Neural crest cell (in vitro differentiated cells): ENCODE data around the gene GATAD2B. TPM values are rescaled to one million over a fixed set of nuclear protein-coding genes. Genes with fewer than 3 reads are reported as not detected.
"Not testable (repeated sequence)": the region's sequence is repeated elsewhere in the genome, so short reads cannot be mapped to it uniquely, and the experiment has no call there.

Source experiments
- DNase-seq: peaks from one replicate; pipeline ENCODE4 v3.0.0; 2021; ENCODE audit warnings: low read depth, mixed read lengths, low spot score
- H3K27ac Mint-ChIP-seq: one replicate; pipeline ENCODE4 v1.8.0; 2021; ENCODE audit warnings: mild to moderate bottlenecking, mixed read lengths; ENCODE audit not compliant: unreplicated experiment
- H3K27me3 Mint-ChIP-seq: 2 replicates; pipeline ENCODE4 v1.8.0; 2021; ENCODE audit warnings: low read depth, mild to moderate bottlenecking, mixed read lengths
- H3K36me3 Mint-ChIP-seq: 2 replicates; pipeline ENCODE4 v1.8.0; 2021; ENCODE audit warnings: low read depth, mild to moderate bottlenecking, mixed read lengths
- H3K4me1 Mint-ChIP-seq: 2 replicates; pipeline ENCODE4 v1.8.0; 2021; ENCODE audit warnings: mixed read lengths
- H3K4me3 Mint-ChIP-seq: one replicate; pipeline ENCODE4 v1.8.0; 2021; ENCODE audit warnings: mild to moderate bottlenecking, mixed read lengths
- H3K9me3 Mint-ChIP-seq: 2 replicates; pipeline ENCODE4 v1.8.0; 2021; ENCODE audit warnings: mixed read lengths
- total RNA-seq: library from RNA; stranded (reverse); gene quantifications from 2 replicates; pipeline ENCODE4 v1.2.1, GENCODE V29; 2021
- TF ChIP-seq, protein P1 (sequence below): fragments of 200-600 bp; sonication (generic); conservative IDR thresholded peaks from 2 replicates; pipeline ENCODE4 v1.5.0; 2021; ENCODE audit warnings: antibody characterized with exemption, mild to moderate bottlenecking

GATAD2B gene
- total RNA-seq, 1 donor from 2014 or later, result 52.5 TPM

DNA sequence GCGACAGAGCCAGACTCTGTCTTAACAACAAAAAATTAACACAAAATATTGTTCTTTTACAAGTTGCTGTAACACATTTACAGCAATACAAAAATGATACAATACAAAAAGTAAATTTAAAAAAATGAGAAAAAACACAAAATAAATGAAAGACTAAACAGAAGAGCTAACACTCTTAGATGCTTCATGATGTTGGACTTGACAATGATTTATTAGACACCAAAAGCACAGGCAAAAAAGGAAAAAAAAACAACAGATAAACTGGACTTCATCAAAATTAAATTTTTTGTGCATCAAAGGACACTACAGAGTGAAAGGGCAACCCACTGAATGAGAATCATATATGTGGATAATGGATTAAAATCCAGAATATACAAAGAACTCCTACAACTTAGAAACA, 16.4 kb downstream of the GATAD2B start:
- H3K36me3 Mint-ChIP-seq, result peaks cover 11% of the 10 kb centered on the region
- peaks cover 4% of the 10 kb centered on the region for H3K4me1 Mint-ChIP-seq
- no peak overlapping the region for H3K27ac Mint-ChIP-seq
- no peaks in the 10 kb centered on the region for H3K9me3 Mint-ChIP-seq
- no peak for DNase-seq
- H3K4me3 Mint-ChIP-seq, result no peak overlapping the region
- H3K27me3 Mint-ChIP-seq, result no peaks in the 10 kb centered on the region
- TF ChIP-seq, protein P1, sequence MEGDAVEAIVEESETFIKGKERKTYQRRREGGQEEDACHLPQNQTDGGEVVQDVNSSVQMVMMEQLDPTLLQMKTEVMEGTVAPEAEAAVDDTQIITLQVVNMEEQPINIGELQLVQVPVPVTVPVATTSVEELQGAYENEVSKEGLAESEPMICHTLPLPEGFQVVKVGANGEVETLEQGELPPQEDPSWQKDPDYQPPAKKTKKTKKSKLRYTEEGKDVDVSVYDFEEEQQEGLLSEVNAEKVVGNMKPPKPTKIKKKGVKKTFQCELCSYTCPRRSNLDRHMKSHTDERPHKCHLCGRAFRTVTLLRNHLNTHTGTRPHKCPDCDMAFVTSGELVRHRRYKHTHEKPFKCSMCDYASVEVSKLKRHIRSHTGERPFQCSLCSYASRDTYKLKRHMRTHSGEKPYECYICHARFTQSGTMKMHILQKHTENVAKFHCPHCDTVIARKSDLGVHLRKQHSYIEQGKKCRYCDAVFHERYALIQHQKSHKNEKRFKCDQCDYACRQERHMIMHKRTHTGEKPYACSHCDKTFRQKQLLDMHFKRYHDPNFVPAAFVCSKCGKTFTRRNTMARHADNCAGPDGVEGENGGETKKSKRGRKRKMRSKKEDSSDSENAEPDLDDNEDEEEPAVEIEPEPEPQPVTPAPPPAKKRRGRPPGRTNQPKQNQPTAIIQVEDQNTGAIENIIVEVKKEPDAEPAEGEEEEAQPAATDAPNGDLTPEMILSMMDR, result no peak

DNA sequence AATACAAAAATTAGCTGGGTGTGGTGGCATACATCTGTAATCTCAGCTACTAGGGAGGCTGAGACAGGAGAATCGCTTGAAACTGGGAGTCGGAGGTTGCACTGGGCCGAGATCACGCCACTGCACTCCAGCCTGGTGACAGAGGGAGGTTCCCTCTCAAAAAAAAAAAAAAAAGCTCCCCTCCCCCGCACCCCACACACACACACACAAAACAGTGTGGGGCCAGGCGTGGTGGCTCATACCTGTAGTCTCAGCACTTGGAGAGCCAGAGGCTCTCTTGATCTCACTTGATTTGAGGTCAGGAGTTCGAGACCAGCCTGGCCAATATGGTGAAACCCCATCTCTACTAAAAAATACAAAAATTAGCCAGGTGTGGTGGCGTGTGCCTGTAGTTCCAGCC, 16.9 kb downstream of the GATAD2B start:
- H3K4me3 Mint-ChIP-seq, H3K27ac Mint-ChIP-seq, H3K9me3 Mint-ChIP-seq, H3K27me3 Mint-ChIP-seq, H3K4me1 Mint-ChIP-seq, DNase-seq, H3K36me3 Mint-ChIP-seq: not testable (repeated sequence)

DNA sequence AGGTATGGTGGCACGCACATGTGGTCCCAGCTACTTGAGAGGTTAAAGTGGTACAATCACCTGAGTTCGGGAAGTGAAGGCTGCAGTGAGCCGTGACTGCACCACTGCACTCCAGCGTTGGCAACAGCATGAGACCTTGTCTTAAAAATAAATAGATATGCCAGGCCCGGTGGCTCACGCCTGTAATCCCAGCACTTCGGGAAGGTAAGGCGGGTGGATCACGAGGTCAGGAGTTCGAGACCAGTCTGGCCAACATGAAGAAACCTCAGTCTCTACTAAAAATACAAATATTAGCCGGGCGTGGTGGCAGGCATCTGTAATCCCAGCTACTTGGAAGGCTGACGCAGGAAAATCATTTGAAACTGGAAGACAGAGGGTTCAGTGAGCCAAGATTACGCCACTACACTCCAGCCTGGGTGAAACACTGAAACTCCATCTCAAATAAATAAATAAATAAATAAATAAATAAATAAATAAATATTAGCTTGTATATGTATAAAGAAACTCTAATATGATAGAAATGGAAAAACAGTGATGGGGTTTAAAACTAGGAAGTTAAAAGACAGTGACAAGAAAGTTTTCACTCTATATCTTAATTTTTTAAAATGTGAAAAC, 18.8 kb downstream of the GATAD2B start:
- Mint-ChIP-seq H3K27ac (no peak overlapping the region), H3K36me3 (peaks cover 8% of the 10 kb centered on the region), H3K9me3 (no peaks in the 10 kb centered on the region), H3K27me3 (no peaks in the 10 kb centered on the region), H3K4me1 (peaks cover 6% of the 10 kb centered on the region), H3K4me3 (no peak overlapping the region)
- DNase-seq, result no peak
- TF ChIP-seq, protein P1, result no peak

DNA sequence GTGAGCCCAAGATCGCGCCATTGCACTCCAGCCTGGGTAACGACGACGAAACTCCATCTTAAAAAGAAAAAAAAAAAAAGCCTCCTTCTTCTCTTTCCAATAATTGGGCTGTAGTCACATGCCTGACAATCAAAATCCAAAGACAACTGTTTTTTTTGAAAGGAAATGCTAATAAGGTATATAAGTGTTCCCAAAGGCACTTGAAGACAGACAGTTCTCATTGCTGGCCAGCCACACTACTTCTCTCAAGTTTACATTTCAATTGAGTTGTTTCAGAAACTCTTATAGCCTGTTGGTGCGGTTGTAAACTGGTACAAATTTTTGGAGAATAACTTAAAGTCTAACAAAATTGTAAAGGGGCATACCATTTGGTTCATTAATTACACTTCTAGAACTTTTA, 23.3 kb downstream of the GATAD2B start:
- Mint-ChIP-seq H3K36me3 (no peaks in the 10 kb centered on the region), H3K9me3 (no peaks in the 10 kb centered on the region), H3K4me3 (no peak overlapping the region), H3K27me3 (no peaks in the 10 kb centered on the region), H3K4me1 (peaks cover 12% of the 10 kb centered on the region), H3K27ac (no peak overlapping the region)
- no peak for DNase-seq
- TF ChIP-seq, protein P1, result no peak

DNA sequence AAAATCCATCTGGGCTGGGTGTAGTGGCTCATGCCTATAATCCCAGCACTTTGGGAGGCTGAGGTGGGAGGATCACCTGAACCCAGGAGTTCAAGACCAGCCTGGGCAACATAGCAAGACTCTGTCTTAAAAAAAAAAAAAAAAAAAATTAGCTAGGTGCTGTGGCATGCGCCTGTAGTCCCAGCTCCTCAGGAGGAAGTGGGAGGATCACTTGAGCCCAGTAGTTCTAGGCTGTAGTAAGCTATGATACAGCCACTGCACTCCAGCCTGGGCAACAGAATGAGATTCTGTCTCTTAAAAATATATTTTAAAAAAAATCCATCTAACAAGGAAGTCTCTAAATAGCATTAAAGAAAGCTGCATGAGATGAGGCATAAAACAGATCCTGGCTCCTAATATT, 26.9 kb downstream of the GATAD2B start:
- H3K4me1 Mint-ChIP-seq, result peaks cover 12% of the 10 kb centered on the region
- H3K27me3 Mint-ChIP-seq, H3K27ac Mint-ChIP-seq, H3K36me3 Mint-ChIP-seq, H3K9me3 Mint-ChIP-seq, H3K4me3 Mint-ChIP-seq, DNase-seq: not testable (repeated sequence)

DNA sequence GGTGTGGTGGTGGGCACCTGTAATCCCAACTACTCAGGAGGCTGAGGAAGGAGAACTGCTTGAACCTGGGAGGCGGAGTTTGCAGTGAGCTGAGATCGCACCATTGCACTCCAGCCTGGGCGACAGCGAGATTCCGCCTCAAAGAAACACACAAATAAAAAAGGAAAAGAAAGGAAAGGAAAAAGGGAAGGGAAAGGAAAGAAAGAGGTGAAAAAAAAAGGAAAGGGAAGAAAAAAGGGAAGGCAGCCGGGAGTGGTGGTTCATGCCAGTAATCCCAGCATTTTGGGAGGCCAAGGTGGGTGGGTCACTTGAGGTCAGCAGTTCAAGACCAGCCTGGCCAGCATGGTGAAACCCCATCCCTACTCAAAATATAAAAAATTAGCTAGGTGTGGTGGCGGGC, 31.7 kb downstream of the GATAD2B start:
- H3K36me3 Mint-ChIP-seq, H3K9me3 Mint-ChIP-seq, DNase-seq, H3K27me3 Mint-ChIP-seq, H3K4me3 Mint-ChIP-seq, H3K4me1 Mint-ChIP-seq: not testable (repeated sequence)
- peak overlapping the region; percentile 50 for H3K27ac Mint-ChIP-seq

DNA sequence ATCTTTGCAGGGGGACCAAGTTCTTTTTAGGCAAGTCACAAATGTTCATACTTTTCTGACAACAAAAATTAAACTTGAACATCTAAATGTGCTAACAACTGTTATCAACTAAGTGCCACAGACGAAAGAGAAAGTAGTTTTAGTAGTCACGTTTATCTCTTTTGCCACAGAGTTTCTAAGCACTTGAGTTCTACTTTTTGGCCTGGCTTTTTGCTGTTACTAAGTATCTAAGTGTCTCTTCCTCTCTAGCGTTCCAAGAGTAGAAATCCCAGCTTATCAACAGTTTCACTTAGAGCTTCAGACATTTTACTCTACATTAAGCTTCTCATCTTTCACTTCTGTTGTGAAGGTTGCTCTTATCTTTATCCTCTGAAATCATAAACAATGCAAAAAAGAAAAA, 34.2 kb downstream of the GATAD2B start:
- Mint-ChIP-seq H3K27ac (no peak overlapping the region), H3K27me3 (no peaks in the 10 kb centered on the region), H3K36me3 (peaks cover 7% of the 10 kb centered on the region), H3K4me1 (no peaks in the 10 kb centered on the region), H3K4me3 (no peak overlapping the region), H3K9me3 (no peaks in the 10 kb centered on the region)
- TF ChIP-seq, protein P1, result no peak
- DNase-seq, result no peak
